ENCODE results near the gene RNFT2. TPM values are rescaled to one million over a fixed set of nuclear protein-coding genes. Genes with fewer than 3 reads are reported as not detected.

The RNFT2 gene
- total RNA-seq, 1 experiment from 2014 or later: 29.5 TPM

GRCh38 chr12:116718655-116719454, 19.3 kb upstream of the RNFT2 start:
- Histone ChIP-seq H2BK15ac (ENCODE audit: low read depth, low read length) (no peak overlapping the region), H2BK5ac (ENCODE audit: insufficient read length, low read length) (no peak overlapping the region), H4K5ac (ENCODE audit: insufficient read length, low read depth, low read length) (no peak overlapping the region), H4K91ac (ENCODE audit: insufficient read length, low read depth, low read length) (no peak overlapping the region), H3K18ac (ENCODE audit: insufficient read length, low read depth, low read length) (no peak overlapping the region), H3T11ph (ENCODE audit: low read length) (no peak overlapping the region), H4K20me1 (ENCODE audit: control insufficient read depth, insufficient read depth, insufficient read length) (no peaks in the 10 kb centered on the region), H3K4me1 (ENCODE audit: insufficient read depth, low read length) (peaks cover 3% of the 10 kb centered on the region; the same call in 1 of the 2 replicates), H3K79me1 (ENCODE audit: insufficient read depth, low read depth, low read length, poor library complexity, severe bottlenecking) (no peaks in the 10 kb centered on the region), H4K8ac (replicated peaks; ENCODE audit: insufficient read length, low read depth, low read length) (no peak overlapping the region), H3K9ac (ENCODE audit: extremely low read depth, insufficient read length, low read length) (no peak overlapping the region), H3K4me2 (ENCODE audit: insufficient read depth, insufficient read length, low read length) (no peak overlapping the region), H2BK120ac (ENCODE audit: low read depth, low read length, poor library complexity, severe bottlenecking) (no peak overlapping the region), H3K23me2 (ENCODE audit: insufficient read length, low read depth, low read length, poor library complexity, severe bottlenecking) (no peaks in the 10 kb centered on the region), H2AK5ac (ENCODE audit: insufficient read length, low read length) (no peak overlapping the region), H3K14ac (ENCODE audit: insufficient read depth, low read length) (no peak overlapping the region), H3K27me3 (ENCODE audit: insufficient read depth, low read length) (no peaks in the 10 kb centered on the region), H2BK20ac (ENCODE audit: low read depth, low read length, poor library complexity, severe bottlenecking) (no peak overlapping the region), H3K9me3 (ENCODE audit: control insufficient read depth, low read depth, low read length) (no peaks in the 10 kb centered on the region), H3K79me2 (ENCODE audit: insufficient read depth, low read length) (no peaks in the 10 kb centered on the region), H3K27ac (ENCODE audit: insufficient read length, low read depth, low read length) (no peak overlapping the region), H3K4ac (ENCODE audit: low read depth, low read length) (no peak overlapping the region), H2AFZ (ENCODE audit: low read length) (no peak overlapping the region), H2BK12ac (ENCODE audit: insufficient read length, low read depth, low read length) (no peak overlapping the region), H3K23ac (ENCODE audit: insufficient read length, low read depth, low read length) (no peak overlapping the region), H3K56ac (ENCODE audit: insufficient read length, low read depth, low read length) (no peak overlapping the region)
- Mint-ChIP-seq H3K27ac (no peak overlapping the region; a peak in 1 of 7 replicates), H3K9me3 (no peaks in the 10 kb centered on the region), H3K27me3 (ENCODE audit: low read depth) (no peaks in the 10 kb centered on the region), H3K4me3 (no peak overlapping the region), H3K36me3 (ENCODE audit: insufficient read depth in 1 of 3, low read depth in 3 of 3) (peaks cover 0 to 37% (median 34%) of the 10 kb centered on the region in 3 experiments; a peak in 5 of 7 replicates), H3K4me1 (peaks cover 9 to 20% of the 10 kb centered on the region in 2 experiments; a peak in 3 of 4 replicates)
- WGBS (ENCODE audit: extremely low coverage, insufficient read length, low lambda C conversion rate): no CpG with 5 or more reads among the region's 10 CpGs
- TF ChIP-seq CTCF (conservative IDR thresholded peaks at IDR 0.05): no peak
- no peak for DNase-seq

Data from H9 (cell line).